OCI-LY3 (cell line): Measurements from ENCODE around the gene GPAT3.

Experiments
- H2AFZ ChIP-seq: fragments of 200-600, 300-600 bp; shearing (Covaris generic); 2 replicates; pipeline ENCODE4 v1.6.0; 2014; ENCODE audit warnings: antibody characterized with exemption, low read depth, low read length
- H3K27ac ChIP-seq: fragments of 200-600, 300-600 bp; sonication (generic); 2 replicates; pipeline ENCODE4 v1.5.1; 2014; ENCODE audit warnings: mild to moderate bottlenecking, low read length, moderate library complexity, mixed read lengths
- H3K27me3 ChIP-seq: fragments of 200-600, 300-600 bp; sonication (generic); 2 replicates; pipeline ENCODE4 v1.6.1; 2014; ENCODE audit warnings: low read depth, low read length, mixed read lengths
- H3K36me3 ChIP-seq: fragments of 200-600, 300-600 bp; sonication (generic); replicated peaks from 2 replicates; pipeline ENCODE3; 2014; ENCODE audit warnings: low read depth, low read length, mixed read lengths
- H3K4me1 ChIP-seq: fragments of 300-600, 200-600 bp; sonication (generic); 2 replicates; pipeline ENCODE4 v1.6.1; 2014; ENCODE audit warnings: low read length, mixed read lengths
- H3K4me2 ChIP-seq: fragments of 200-600, 300-600 bp; sonication (generic); 2 replicates; pipeline ENCODE4 v1.6.1; 2014; ENCODE audit warnings: low read length, mixed read lengths
- H3K4me3 ChIP-seq: fragments of 300-600, 200-600 bp; sonication (generic); 2 replicates; pipeline ENCODE4 v1.5.1; 2014; ENCODE audit warnings: antibody characterized with exemption, mild to moderate bottlenecking, low read length, moderate library complexity
- H3K79me2 ChIP-seq: fragments of 300-600, 200-600 bp; shearing (Covaris generic); 2 replicates; pipeline ENCODE4 v1.6.1; 2014; ENCODE audit warnings: mild to moderate bottlenecking, low read length, mixed read lengths
- H3K9ac ChIP-seq: fragments of 300-600, 200-600 bp; shearing (Covaris generic); 2 replicates; pipeline ENCODE4 v1.6.0; 2014; ENCODE audit warnings: mild to moderate bottlenecking, low read length, moderate library complexity
- H3K9me3 ChIP-seq: fragments of 200-600, 300-600 bp; shearing (Covaris generic); 2 replicates; pipeline ENCODE4 v1.6.1; 2014; ENCODE audit warnings: low read length, mixed read lengths; ENCODE audit not compliant: insufficient read depth
- H4K20me1 ChIP-seq: fragments of 200-600, 300-600 bp; sonication (generic); 2 replicates; pipeline ENCODE4 v1.6.1; 2016; ENCODE audit warnings: low read length, mixed read lengths; ENCODE audit not compliant: insufficient read depth
- EZH2phosphoT487 ChIP-seq: fragments of 200-600 bp; shearing (Covaris generic); IDR thresholded peaks from 2 replicates; pipeline ENCODE4 v1.6.1; 2018; ENCODE audit warnings: antibody characterized with exemption, mixed run types, low read depth
- TF ChIP-seq, protein P1 (sequence below): fragments of 200-600, 300-600 bp; sonication (generic); IDR thresholded peaks from 2 replicates; pipeline ENCODE4 v1.5.1; 2014; ENCODE audit warnings: antibody characterized with exemption, low read length, low read depth

GPAT3 gene

DNA sequence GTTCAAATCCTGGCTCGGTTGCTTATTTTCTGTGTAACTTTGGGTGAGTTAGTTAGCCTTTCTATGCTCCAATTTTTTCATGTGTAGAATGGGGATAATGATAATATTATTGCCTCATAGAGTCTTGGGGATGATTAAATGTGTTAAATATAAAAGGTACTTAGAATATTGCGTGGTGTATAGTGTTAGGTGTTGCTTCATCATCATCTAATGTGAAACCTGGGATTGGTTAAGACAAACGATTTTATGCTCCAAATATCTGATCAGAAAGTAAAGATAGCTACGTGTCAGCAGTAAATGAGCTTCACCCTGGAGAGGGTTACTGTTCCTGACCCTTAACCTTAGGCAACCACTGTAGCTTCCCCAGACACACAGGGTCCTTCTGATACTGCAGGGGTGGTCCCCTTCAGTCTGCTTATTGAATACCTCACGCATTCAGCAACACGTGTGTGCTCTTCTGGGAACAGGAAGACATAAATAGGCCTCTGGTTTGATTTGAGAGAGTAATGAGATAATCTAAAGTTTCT lies 50.1 kb downstream of the GPAT3 start:
- 0 out of 2 replicates have a peak overlapping the region, but pooled peaks have one; percentile 11 for H3K9ac ChIP-seq
- H4K20me1 ChIP-seq = no peaks in the 10 kb centered on the region
- H3K79me2 ChIP-seq = no peaks in the 10 kb centered on the region
- no peaks in the 10 kb centered on the region for H3K9me3 ChIP-seq
- H3K27ac ChIP-seq = peak overlapping the region; percentile 29
- TF ChIP-seq EZH2phosphoT487 = no peak
- TF ChIP-seq, protein P1, sequence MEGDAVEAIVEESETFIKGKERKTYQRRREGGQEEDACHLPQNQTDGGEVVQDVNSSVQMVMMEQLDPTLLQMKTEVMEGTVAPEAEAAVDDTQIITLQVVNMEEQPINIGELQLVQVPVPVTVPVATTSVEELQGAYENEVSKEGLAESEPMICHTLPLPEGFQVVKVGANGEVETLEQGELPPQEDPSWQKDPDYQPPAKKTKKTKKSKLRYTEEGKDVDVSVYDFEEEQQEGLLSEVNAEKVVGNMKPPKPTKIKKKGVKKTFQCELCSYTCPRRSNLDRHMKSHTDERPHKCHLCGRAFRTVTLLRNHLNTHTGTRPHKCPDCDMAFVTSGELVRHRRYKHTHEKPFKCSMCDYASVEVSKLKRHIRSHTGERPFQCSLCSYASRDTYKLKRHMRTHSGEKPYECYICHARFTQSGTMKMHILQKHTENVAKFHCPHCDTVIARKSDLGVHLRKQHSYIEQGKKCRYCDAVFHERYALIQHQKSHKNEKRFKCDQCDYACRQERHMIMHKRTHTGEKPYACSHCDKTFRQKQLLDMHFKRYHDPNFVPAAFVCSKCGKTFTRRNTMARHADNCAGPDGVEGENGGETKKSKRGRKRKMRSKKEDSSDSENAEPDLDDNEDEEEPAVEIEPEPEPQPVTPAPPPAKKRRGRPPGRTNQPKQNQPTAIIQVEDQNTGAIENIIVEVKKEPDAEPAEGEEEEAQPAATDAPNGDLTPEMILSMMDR = no peak
- no peaks in the 10 kb centered on the region for H3K36me3 ChIP-seq
- H3K4me2 ChIP-seq = peak overlapping the region; percentile 23
- no peak overlapping the region for H3K4me3 ChIP-seq
- no peaks in the 10 kb centered on the region for H3K27me3 ChIP-seq
- H2AFZ ChIP-seq = peak overlapping the region; percentile 91
- H3K4me1 ChIP-seq = peaks cover 32% of the 10 kb centered on the region

DNA sequence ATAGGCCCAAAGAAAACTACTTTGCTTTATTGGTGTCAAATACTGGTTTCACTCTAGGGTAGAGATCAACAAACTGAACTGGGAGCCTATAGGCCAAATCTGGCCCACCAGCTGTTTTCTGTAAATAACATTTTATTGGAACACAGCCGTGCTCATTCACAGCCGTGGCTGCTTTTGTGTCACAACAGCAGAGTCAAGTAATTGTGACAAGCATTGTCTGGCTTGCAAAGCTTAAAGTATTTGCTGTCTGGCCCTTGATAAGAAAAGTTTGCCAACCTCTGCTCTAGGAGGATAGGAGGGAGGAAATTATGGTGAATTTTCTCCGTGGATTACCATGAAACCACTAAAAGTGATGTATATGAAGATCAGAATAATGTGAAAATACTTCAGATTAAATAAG lies 53.4 kb downstream of the GPAT3 start:
- no peaks in the 10 kb centered on the region for H4K20me1 ChIP-seq
- H3K4me2 ChIP-seq = no peak overlapping the region
- no peaks in the 10 kb centered on the region for H3K36me3 ChIP-seq
- no peak overlapping the region for H3K4me3 ChIP-seq
- no peaks in the 10 kb centered on the region for H3K27me3 ChIP-seq
- no peak overlapping the region for H2AFZ ChIP-seq
- H3K4me1 ChIP-seq = peaks cover 14% of the 10 kb centered on the region
- TF ChIP-seq, protein P1 = no peak
- TF ChIP-seq EZH2phosphoT487 = no peak
- no peaks in the 10 kb centered on the region for H3K79me2 ChIP-seq
- H3K9me3 ChIP-seq = no peaks in the 10 kb centered on the region
- H3K9ac ChIP-seq = no peak overlapping the region
- H3K27ac ChIP-seq = no peak overlapping the region

DNA sequence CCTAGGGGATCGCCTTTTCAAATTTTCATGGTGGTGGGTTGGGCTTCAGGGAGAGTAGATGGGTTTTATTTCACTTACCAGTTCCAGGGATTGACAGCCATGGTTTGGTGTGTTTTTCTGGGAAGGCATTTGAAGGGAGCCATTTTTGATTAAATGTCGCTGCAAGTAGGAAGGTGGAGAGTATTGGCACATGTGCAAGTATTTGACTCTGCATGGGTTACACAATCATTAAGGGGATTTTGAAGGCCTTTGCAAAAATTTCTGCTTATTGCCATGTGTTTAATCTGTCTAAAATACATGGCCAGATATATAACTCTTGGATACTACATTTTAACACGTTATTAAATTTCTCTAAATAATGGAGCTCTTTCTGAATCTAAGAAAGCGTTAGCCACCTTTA lies 55.1 kb downstream of the GPAT3 start:
- Histone ChIP-seq H3K9me3 (no peaks in the 10 kb centered on the region), H3K4me3 (no peak overlapping the region), H3K4me2 (no peak overlapping the region), H2AFZ (no peak overlapping the region), H4K20me1 (no peaks in the 10 kb centered on the region), H3K27me3 (no peaks in the 10 kb centered on the region), H3K4me1 (peaks cover 9% of the 10 kb centered on the region), H3K36me3 (no peaks in the 10 kb centered on the region), H3K79me2 (no peaks in the 10 kb centered on the region), H3K9ac (no peak overlapping the region), H3K27ac (no peak overlapping the region)
- no peak for TF ChIP-seq EZH2phosphoT487
- TF ChIP-seq, protein P1 = no peak

DNA sequence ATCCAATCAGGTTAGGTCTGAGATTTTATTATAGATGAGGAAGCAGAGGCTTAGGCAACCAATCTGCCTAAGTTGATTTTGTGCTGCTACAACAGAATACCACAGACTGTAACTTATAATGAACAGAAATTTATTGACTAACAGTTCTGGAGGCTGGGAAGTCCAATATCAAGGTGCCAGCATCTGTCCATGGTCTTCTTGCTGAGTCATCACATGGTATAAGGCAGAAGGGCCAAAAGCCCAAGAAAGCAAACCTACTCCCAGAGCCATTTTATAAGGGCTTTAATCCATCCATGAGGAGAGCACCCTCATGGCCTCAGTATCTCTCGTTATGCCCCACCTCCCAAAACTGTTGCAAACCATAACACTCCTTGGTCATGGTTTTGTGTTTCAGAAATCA lies 55.8 kb downstream of the GPAT3 start:
- TF ChIP-seq, protein P1 = no peak
- no peak for TF ChIP-seq EZH2phosphoT487
- H3K27ac ChIP-seq = no peak overlapping the region
- H3K79me2 ChIP-seq = no peaks in the 10 kb centered on the region
- no peak overlapping the region for H3K4me2 ChIP-seq
- H3K9me3 ChIP-seq = no peaks in the 10 kb centered on the region
- H2AFZ ChIP-seq = no peak overlapping the region
- no peaks in the 10 kb centered on the region for H3K27me3 ChIP-seq
- H3K4me1 ChIP-seq = peaks cover 2% of the 10 kb centered on the region
- no peak overlapping the region for H3K9ac ChIP-seq
- no peak overlapping the region for H3K4me3 ChIP-seq
- H4K20me1 ChIP-seq = no peaks in the 10 kb centered on the region
- H3K36me3 ChIP-seq = no peaks in the 10 kb centered on the region
